ENCODE results near the gene UBD.

- no peak for TF ChIP-seq CTCF (IDR thresholded peaks at IDR 0.05; ENCODE audit: low read length)
- TF ChIP-seq EZH2 (IDR thresholded peaks at IDR 0.05; ENCODE audit: borderline replicate concordance, low read length): no peak
Measured at GRCh38 chr6:29506446-29507067, 53.0 kb downstream of the UBD start.

All from OCI-LY1 (cell line).